Ammon's horn (tissue), 1 donor: ENCODE results near the gene GPR31.

Experiments
- DNase-seq: peaks from one replicate; pipeline ENCODE4 v3.0.0-alpha.2; 2016; ENCODE audit warnings: low spot score

GPR31 gene

GRCh38 chr6:167165858-167166471 lies 8.2 kb upstream of the GPR31 start:
- no peak for DNase-seq

GRCh38 chr6:167164261-167164660 lies 6.5 kb upstream of the GPR31 start:
- DNase-seq, result no peak

- no peak for DNase-seq
These were observed 5.8 kb upstream of the GPR31 start for GRCh38 chr6:167163476-167164011.

- DNase-seq, result no peak
These were observed 4.8 kb upstream of the GPR31 start for GRCh38 chr6:167162591-167162990.

- no peak for DNase-seq
These were observed 4.2 kb upstream of the GPR31 start for GRCh38 chr6:167161851-167162467.

- DNase-seq, result no peak
These were observed 366 bp downstream of the GPR31 start for GRCh38 chr6:167157414-167157813.

GRCh38 chr6:167154895-167155294 lies 2.9 kb downstream of the GPR31 start:
- no peak for DNase-seq

- DNase-seq, result no peak
These were observed 3.5 kb downstream of the GPR31 start for GRCh38 chr6:167154291-167154690.

GRCh38 chr6:167153521-167153959 lies 4.2 kb downstream of the GPR31 start:
- DNase-seq, result peak; percentile 74

- no peak for DNase-seq
These were observed 4.9 kb downstream of the GPR31 start for GRCh38 chr6:167152862-167153261.

GRCh38 chr6:167151648-167152047 lies 6.1 kb downstream of the GPR31 start:
- no peak for DNase-seq

- no peak for DNase-seq
These were observed 6.7 kb downstream of the GPR31 start for GRCh38 chr6:167150941-167151549.

GRCh38 chr6:167148997-167149396 lies 8.8 kb downstream of the GPR31 start:
- no peak for DNase-seq

GRCh38 chr6:167148021-167148420 lies 9.8 kb downstream of the GPR31 start:
- DNase-seq, result no peak

GRCh38 chr6:167146977-167147376 lies 10.8 kb downstream of the GPR31 start:
- DNase-seq, result no peak

- no peak for DNase-seq
These were observed 11.6 kb downstream of the GPR31 start for GRCh38 chr6:167146135-167146534.

- DNase-seq, result no peak
These were observed 12.3 kb downstream of the GPR31 start for GRCh38 chr6:167145461-167145860.

GRCh38 chr6:167143041-167143440 lies 14.7 kb downstream of the GPR31 start:
- DNase-seq, result no peak

GRCh38 chr6:167142433-167142761 lies 15.4 kb downstream of the GPR31 start:
- DNase-seq, result no peak

- peak; percentile 53 for DNase-seq
These were observed 15.9 kb downstream of the GPR31 start for GRCh38 chr6:167141667-167142432.

GRCh38 chr6:167140589-167141474 lies 16.9 kb downstream of the GPR31 start:
- no peak for DNase-seq

GRCh38 chr6:167139761-167140160 lies 18.0 kb downstream of the GPR31 start:
- DNase-seq, result no peak
